Measurements from ENCODE around the gene EXOC8. TPM values are rescaled to one million over a fixed set of nuclear protein-coding genes. Genes with fewer than 3 reads are reported as not detected.

EXOC8 gene
- total and polyA plus RNA-seq, 9 donors: 5.2 to 15.5 (median 13.5) TPM

DNA sequence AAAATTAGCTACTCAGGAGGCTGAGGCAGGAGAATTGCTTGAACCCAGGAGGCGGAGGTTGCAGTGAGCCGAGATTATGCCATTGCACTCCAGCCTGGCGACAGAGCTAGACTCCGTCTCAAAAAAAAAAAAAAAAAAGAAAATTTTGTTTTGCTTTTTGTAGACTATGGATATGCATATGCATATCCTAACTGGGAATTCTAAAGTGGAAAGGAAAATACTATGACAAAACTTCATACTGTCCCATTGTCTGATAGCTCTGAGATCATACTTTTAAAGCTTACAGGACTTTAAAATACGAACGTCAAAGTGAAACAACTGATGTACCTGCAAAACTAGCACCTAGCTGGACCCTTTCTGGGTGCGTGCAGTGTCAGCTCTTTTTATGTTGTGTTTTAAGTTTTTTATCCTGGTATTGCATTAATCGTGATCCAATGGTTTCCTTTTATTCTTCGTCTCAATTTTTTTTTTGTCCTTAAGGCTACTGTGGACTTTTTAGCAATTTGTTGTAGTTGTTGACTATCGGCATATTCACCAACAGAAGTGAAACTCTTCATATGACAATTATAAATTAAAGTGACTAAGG is 19.6 kb upstream of the EXOC8 start:
- intact Hi-C loops (cut with DNase I): loop anchor here (5.0 to 10.0 kb wide), 3 partner anchors 235 to 248 kb away; no protein-coding TSS in a partner anchor
- Histone ChIP-seq H3K9me3 (no peaks in the 10 kb centered on the region), H3K27me3 (no peaks in the 10 kb centered on the region), H3K27ac (no peak overlapping the region), H3K4me3 (no peak overlapping the region), H3K4me1 (ENCODE audit: insufficient read depth) (no peaks in the 10 kb centered on the region), H3K36me3 (no peaks in the 10 kb centered on the region)
- 65 to 82% (median 78%) methylated on average over 10 of the region's 10 CpGs for WGBS, 3 donors
- TF ChIP-seq POLR2A (IDR thresholded peaks at IDR 0.05): no peak
- no peak for TF ChIP-seq EP300 (IDR thresholded peaks at IDR 0.05)
- TF ChIP-seq, protein P1, sequence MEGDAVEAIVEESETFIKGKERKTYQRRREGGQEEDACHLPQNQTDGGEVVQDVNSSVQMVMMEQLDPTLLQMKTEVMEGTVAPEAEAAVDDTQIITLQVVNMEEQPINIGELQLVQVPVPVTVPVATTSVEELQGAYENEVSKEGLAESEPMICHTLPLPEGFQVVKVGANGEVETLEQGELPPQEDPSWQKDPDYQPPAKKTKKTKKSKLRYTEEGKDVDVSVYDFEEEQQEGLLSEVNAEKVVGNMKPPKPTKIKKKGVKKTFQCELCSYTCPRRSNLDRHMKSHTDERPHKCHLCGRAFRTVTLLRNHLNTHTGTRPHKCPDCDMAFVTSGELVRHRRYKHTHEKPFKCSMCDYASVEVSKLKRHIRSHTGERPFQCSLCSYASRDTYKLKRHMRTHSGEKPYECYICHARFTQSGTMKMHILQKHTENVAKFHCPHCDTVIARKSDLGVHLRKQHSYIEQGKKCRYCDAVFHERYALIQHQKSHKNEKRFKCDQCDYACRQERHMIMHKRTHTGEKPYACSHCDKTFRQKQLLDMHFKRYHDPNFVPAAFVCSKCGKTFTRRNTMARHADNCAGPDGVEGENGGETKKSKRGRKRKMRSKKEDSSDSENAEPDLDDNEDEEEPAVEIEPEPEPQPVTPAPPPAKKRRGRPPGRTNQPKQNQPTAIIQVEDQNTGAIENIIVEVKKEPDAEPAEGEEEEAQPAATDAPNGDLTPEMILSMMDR (IDR thresholded peaks at IDR 0.05): no peak
- DNase-seq: no peak

DNA sequence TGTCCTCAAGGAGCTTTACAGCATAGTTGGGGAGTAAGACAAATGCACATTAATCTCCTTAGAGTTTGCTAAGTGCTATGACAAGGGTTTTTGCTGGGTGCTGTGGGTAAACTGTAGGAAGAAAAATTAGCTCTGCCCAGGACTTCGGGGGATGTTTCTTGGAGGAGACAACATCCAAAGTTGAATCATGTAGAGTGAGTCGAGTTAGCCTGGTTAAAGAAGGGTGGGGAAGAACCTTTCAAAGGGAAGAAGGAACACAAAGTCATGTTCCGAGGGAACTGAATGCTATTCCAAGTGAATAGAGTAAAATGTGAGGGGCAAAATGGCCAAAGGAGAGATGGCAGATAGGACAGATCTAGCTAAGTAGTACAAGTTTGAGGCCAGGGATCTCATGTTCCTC is 17.5 kb upstream of the EXOC8 start:
- WGBS, 3 donors: 70 to 81% (median 77%) methylated on average over 3 of the region's 3 CpGs
- no peaks in the 10 kb centered on the region for H3K27me3 ChIP-seq
- H3K36me3 ChIP-seq: no peaks in the 10 kb centered on the region
- TF ChIP-seq EP300 (IDR thresholded peaks at IDR 0.05) (no peak), POLR2A (IDR thresholded peaks at IDR 0.05) (no peak)
- TF ChIP-seq, protein P1 (IDR thresholded peaks at IDR 0.05): no peak
- H3K27ac ChIP-seq: no peak overlapping the region
- no peaks in the 10 kb centered on the region for H3K4me1 ChIP-seq (ENCODE audit: insufficient read depth)
- H3K9me3 ChIP-seq: no peaks in the 10 kb centered on the region
- no peak overlapping the region for H3K4me3 ChIP-seq
- intact Hi-C loops (cut with DNase I): loop anchor here (5.0 to 10.0 kb wide), 3 partner anchors 237 to 250 kb away; no protein-coding TSS in a partner anchor
- DNase-seq: no peak

DNA sequence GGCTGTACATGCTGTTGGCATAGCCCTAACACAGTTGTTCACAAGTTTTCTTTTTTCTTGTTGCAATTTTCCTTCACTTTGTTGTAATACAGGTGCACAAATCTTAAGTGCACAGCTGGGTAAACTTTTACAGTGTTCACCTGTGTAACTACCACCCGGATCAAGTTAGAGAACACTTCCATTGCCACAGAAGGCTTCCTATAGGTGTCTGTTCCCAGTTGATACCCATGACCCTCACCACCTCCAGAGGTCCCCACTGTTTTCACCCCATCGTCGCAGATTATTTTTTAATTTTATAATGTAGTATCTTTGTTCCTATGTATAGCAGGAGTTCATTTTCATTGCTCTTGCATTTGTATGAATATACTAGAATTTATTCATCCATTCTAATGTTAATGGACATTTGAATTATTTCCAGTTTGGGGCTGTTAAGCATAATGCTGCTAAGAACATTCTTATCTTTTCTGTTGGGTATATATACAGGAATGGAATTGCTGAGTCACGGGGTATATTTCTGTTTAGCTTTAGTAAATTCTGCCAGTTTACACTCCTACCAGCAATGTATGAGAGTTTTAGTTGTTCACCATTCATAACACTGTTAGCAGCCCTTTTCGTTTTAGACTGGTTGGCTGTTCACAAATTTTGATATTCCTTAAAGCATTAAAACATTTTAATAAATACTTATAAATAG is 16.8 kb upstream of the EXOC8 start:
- H3K27me3 ChIP-seq: no peaks in the 10 kb centered on the region
- no peak overlapping the region for H3K27ac ChIP-seq
- intact Hi-C loops (cut with DNase I): loop anchor here (5.0 to 10.0 kb wide), 3 partner anchors 238 to 250 kb away; no protein-coding TSS in a partner anchor
- H3K36me3 ChIP-seq: no peaks in the 10 kb centered on the region
- TF ChIP-seq POLR2A (IDR thresholded peaks at IDR 0.05): no peak
- no peak for TF ChIP-seq EP300 (IDR thresholded peaks at IDR 0.05)
- TF ChIP-seq, protein P1 (IDR thresholded peaks at IDR 0.05): no peak
- H3K4me3 ChIP-seq: no peak overlapping the region
- H3K9me3 ChIP-seq: no peaks in the 10 kb centered on the region
- DNase-seq: no peak
- H3K4me1 ChIP-seq (ENCODE audit: insufficient read depth): no peaks in the 10 kb centered on the region
- WGBS, 3 donors: 66 to 69% (median 66%) methylated on average over 5 of the region's 5 CpGs

DNA sequence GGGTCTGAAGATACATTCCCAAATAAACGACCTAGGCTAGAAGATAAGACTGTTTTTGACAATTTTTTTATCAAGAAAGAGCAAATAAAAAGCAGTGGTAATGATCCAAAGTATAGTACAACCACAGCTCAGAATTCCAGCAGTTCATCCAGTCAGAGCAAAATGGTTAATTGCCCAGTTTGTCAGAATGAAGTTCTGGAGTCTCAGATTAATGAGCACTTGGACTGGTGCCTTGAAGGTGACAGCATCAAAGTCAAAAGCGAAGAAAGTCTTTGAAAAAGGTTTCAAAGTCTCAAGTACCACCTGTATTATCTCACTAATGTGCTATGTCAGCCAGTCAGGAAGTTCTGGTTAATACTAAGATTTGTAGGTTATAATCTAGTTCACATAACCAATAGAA is 15.4 kb upstream of the EXOC8 start:
- Histone ChIP-seq H3K27me3 (no peaks in the 10 kb centered on the region), H3K27ac (no peak overlapping the region), H3K36me3 (no peaks in the 10 kb centered on the region), H3K4me3 (no peak overlapping the region), H3K9me3 (no peaks in the 10 kb centered on the region), H3K4me1 (ENCODE audit: insufficient read depth) (no peaks in the 10 kb centered on the region)
- intact Hi-C loops (cut with DNase I): loop anchor here in 1 of 4 donors (10.0 kb wide), 1 partner anchor 252 kb away; no protein-coding TSS in a partner anchor
- 50 to 56% (median 53%) methylated on average over 2 of the region's 2 CpGs for WGBS, 3 donors
- DNase-seq: no peak
- TF ChIP-seq EP300 (IDR thresholded peaks at IDR 0.05): no peak
- TF ChIP-seq, protein P1 (IDR thresholded peaks at IDR 0.05): no peak
- TF ChIP-seq POLR2A (IDR thresholded peaks at IDR 0.05): no peak
